ENCODE data around the gene TRIL.

The TRIL gene

DNA sequence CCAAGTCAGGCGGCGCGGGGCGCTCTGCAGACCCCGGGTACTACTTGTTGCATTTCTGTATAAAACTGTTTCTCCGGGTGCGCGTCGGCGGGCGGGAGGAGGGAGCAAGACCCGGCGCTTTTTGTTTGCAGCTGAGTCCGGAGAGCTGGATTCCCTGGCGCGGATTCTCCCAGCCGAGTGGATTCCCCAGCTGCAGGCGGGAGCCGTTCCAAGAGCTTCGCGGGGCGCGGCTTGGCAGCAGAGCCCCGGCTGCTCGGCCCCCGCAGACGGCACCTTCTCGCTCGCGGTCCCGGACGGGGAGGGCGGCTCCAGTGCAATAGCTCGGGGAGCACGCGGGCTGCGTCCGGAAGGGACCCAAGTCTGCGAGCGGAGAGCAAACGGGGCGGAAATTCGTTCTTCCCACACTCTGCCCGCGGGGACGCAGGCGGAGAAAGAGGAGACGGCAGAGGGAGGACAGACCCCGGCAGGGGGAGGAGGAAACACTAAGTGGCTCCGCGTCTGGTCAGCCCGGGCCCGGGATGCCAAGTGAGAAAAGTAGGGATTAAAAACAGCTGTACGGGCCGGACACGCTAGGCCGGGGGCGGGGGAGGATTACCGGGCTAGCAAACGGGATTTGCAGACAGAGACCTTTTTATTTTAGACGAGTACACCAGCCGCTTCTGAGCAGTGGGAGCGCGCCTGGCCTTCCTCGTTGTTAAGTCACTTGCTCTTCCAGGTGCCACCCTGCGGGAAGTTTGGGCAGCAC lies at the start of gene TRIL:
TSS of gene TRIL (minus strand) at position 96 of the 745 bp plus-strand sequence. CDS start 284 bp downstream, outside the sequence.
- DNase-seq: no peak

GRCh38 chr7:29007127-29007526 lies 49.0 kb upstream of the TRIL start:
- no peak for DNase-seq

GRCh38 chr7:29005829-29006228 lies 47.7 kb upstream of the TRIL start:
- DNase-seq: no peak

DNA sequence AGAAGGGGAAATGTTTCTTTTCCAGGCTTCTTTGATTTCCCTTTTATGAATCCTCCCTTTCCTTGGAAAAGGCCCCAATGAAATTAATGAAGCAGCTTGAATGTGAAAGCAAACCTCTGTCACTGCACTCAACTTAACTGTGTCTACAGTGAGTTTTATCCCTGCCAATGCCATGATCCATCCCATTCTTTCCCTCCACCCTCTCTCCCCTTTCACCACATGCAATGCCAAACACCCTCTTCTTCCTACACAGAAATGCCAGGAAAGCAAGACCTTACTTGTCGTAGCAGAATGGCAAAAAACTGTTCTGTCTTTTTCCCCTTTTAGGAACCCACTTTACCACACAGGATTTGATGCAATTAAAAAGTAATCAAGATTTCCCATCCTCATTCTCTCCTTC lies 47.3 kb upstream of the TRIL start:
- no peak for DNase-seq

DNA sequence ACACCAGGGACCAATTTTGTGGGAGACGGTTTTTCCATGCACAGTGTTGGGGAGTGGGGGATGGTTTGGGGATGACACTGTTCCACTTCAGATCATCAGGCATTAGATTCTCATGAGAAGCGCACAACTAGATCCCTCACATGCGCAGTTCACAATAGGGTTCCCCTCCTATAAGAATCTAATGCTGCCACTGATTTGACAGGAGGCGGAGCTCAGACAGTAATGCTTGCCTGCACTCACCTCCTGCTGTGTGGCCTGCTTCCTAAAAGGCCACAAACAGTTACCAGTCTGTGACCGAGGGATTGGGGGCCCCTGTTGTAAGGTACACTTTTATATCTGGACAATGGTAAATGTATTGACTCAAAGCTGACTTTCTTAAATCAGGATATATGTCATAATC lies 45.6 kb upstream of the TRIL start:
- no peak for DNase-seq

- no peak for DNase-seq
These were observed 42.6 kb upstream of the TRIL start for GRCh38 chr7:29000717-29001076.

- DNase-seq: no peak
These were observed 42.0 kb upstream of the TRIL start for GRCh38 chr7:28999895-29000716.

GRCh38 chr7:28999427-28999826 lies 41.3 kb upstream of the TRIL start:
- no peak for DNase-seq

DNA sequence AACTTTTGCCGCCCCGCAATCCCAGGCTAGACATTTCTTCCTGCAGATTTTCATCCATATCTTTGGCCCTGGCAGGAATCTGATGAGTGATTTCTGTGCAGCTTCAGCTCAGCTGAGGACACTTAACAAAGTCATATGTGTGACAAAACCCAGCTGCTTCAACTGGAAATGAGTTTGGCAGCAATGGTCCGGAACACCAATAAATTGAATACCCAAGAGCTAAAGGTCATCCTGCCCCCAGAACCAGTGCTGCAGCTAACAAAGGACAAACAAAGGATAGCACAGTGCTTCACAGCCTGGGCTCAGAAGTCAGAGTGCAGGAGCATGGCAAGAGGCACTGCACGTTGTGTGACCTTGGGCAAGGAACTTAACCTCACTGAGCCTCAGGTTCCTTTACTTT lies 40.0 kb upstream of the TRIL start:
- no peak for DNase-seq

DNA sequence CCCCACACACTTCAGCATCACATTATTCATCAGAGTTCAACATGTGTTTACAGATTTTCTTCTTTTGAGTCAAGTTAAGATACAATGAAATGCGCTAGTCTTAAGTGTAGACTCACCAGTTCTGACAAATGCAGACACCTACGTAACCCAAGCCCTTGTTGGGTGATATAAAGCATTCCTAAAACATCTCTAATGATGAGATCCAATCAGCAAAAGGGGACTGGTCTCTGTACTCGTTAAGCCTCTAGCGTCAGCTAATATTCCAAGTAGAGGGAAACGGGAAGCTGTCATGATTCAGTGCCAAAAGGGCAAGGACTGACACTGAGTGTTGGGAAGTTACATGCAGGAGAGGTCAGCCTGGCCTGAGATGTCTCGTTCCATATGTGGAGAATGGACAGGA lies 38.7 kb upstream of the TRIL start:
- DNase-seq: no peak

GRCh38 chr7:28993371-28993770 lies 35.2 kb upstream of the TRIL start:
- no peak for DNase-seq

GRCh38 chr7:28992798-28993197 lies 34.7 kb upstream of the TRIL start:
- DNase-seq: no peak

GRCh38 chr7:28990200-28990960 lies 32.2 kb upstream of the TRIL start:
- no peak for DNase-seq

GRCh38 chr7:28989211-28989980 lies 31.3 kb upstream of the TRIL start:
- DNase-seq: no peak

DNA sequence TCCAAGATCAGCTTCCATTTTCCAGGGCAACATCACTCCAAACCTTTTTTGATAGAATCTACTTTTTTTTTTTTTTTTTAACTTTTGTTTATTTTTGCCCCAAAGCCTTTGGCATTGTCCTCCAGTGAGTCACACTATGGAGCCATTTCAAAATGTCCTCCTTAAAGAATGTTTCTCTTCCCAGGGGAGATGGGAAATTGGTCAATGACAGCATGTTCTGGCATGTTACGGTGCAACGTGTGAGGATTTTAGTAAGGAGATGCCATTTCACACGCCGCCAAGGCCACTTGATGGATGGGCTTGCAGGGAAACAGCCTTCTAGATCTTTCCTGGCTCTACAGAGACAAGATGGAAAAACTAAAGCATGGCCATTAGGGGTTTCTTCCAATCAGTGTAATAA lies 30.7 kb upstream of the TRIL start:
- DNase-seq: no peak

DNA sequence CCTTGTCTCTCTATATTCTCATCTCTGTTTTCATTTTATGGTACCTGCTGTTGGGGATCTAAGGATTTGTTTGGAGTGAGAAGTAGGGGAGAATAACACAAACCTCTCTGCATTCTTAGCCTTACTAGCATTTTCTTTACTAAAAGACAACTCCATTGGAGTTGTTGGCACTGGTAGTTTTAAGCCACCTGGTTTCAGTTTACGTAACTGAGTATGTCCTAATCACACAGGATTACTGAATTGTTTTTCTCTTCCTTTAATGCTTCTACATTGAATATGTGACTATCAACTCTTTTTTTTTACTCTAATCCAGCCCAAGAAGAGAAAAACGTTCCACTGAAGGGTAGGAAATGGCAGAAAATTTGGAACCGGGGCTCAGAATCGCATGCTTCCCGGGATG lies 30.0 kb upstream of the TRIL start:
- no peak for DNase-seq

- no peak for DNase-seq
These were observed 28.6 kb upstream of the TRIL start for GRCh38 chr7:28986765-28987110.

DNA sequence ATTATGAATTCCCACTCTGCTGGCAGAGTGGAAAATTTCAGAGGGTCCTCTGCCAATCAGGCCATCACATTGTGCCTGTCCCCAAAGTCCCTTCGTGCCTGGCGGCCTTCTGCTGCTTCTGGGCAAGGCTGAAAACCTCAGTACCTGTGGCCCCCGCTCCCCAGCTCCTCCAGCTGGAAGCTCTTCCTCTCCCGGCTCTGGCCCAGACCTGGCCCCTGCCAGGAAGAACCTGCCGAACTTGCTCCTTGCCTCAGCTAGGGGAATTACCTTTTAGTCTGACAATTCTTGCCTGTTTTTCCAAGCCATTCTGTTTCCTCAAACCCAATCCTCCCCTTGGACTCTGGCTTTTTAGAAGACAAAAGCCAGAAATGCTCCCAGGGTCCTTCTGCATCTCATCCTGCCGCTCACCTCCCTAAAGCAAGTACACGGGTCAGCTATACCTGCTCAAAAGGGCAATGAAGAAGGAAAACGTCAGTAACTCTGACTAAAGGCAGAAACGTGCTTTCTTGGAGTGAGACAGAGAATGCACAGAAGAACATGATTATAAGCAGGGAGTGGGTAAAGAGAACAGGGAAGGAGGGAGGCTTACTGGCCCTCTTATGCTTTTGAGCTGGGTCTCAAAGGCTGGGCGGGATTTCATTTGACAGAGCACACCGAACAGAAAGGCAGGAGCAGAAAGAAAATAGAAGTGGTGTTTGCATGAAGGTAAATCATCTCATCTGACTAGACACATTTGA lies 28.1 kb upstream of the TRIL start:
- DNase-seq: no peak

DNA sequence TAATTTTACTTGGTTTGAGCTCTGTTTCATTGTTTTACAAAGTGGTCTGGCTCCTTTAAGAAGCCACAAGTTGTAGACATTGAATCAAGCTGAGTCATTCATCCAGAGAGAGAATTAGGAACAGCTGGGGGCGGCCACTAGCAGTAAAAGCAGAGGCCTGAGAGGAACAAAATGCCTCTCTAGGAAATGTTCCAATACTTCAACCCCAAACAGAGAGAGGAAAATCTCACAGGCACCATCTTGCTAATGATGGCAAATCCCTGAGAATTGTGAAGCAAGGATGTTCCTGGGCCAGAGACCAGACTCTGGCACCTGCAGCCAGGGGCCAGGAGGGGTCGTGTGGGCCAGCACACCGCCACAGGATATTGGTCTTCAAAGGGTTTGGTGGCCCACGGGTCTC lies 26.5 kb upstream of the TRIL start:
- DNase-seq: no peak

DNA sequence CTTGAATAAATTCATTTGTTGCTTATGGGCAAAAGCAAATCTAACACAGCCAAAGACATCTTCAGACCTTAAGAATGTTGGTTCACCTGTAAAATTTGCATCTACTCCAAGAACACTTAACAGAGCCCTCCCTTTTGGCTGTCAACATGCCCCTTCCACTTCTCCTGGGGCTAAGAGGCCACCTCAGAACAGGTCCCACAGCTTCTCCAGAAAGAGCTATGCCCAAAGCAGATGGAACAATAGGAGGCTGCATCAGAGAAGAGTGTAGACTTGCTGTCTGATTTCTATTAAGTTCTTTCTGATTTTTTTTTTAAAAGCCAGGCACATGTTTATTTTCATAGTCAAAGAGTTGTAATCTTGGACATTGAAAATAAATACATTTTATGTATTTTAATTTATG lies 26.1 kb upstream of the TRIL start:
- DNase-seq: no peak

- no peak for DNase-seq
These were observed 25.5 kb upstream of the TRIL start for GRCh38 chr7:28983396-28984190.

DNA sequence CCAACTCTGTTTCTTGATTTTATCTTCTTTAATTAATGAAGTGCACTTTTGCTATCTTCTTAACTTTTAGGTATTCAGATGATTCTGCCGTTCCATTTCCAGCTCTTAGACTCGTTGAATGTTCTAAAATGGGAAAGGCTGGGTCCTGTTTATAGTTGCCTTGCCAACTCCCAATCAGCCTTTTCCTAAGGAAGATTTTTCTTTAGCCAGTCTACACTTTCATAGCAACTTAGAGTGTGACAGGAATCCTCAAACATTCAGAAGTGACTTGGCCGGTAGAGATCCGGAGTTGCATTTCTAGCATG lies 23.0 kb upstream of the TRIL start:
- DNase-seq: no peak

Data from 8988T (cell line).